H54 (cell line): ENCODE data around the gene IFT80.

Source experiments
- DNase-seq: peaks from one replicate; pipeline ENCODE4 v3.0.0; 2011; ENCODE audit warnings: low spot score, mixed read lengths; ENCODE audit not compliant: insufficient read length
- FAIRE-seq: peaks from 3 replicates; lab custom pipeline; 2011; peaks lifted over from hg19 to GRCh38; lab: Jason Lieb, UNC
- POLR2A ChIP-seq: IDR thresholded peaks from 2 replicates; pipeline ENCODE4 v1.6.1; 2011; ENCODE audit warnings: low read depth, mild to moderate bottlenecking, low read length

Gene IFT80

DNA sequence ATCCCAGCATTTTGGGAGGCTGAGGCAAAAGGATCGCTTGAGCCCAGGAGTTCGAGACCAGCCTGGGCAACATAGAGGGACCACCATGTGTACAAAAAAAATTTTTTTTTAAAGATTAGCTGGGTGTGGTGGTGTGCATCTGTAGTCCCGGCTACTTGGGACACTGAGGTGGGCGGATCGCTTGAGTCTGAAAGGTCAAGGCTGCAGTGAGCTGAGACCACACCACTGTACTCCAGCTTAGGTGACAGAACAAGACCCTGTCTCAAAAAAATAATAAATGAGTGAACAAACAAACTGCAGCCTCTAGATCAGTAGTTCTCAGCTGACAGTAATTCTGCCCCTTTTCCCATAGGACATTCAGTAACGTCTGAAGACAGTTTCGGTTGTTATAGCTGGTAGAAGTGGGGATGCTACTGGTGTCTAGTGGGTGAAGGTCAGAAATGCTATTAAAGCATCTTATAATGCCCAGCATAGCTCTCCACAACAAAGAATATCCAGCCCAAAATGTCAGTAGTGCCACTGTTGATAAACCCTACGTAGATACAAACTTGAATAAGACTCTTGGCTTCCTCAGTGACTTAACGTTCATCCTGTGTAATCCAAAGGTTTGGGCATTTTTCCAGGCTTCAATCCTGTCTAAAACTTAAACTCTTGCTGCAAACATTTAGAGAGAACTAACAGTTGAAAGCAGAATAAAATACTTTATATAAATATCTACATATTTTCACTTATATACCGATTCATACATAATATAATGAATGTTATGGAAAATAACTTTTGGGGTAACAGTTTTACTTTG, 11.0 kb upstream of the IFT80 start:
- TF ChIP-seq POLR2A = no peak
- FAIRE-seq = peak; percentile 33
- no peak for DNase-seq

DNA sequence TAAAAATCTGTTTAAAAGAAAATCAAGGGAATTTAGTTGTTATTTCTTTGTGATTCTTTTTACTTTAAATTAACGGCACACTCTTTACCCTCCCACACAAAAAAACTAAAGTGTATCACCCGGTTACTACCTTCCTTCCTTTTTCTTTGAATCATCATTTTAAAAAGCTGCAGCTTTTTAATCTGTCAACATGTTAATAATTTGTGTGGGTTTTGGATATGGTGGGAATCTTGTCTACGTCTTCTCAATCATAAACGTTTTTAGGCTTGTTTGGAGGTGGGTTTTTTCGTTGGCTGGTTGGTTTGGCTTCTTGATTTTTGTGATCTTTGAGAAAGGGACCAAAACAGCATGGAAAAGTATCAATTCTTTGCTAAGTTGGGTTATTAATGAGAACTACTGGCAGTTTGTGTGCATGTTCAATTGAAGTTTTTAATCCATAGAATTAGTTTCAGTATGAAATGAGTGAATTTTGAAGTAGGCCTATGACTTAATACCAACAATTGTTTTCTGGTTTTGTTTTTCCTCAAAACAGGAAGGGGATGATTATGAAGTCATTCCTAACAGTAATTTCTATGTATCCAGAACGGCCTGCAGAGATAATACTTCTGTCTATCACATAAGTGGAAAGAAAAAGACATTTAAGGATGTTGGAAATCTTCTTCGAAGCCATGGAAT, 4.9 kb upstream of the IFT80 start:
- FAIRE-seq = no peak
- DNase-seq = no peak
- TF ChIP-seq POLR2A = no peak

DNA sequence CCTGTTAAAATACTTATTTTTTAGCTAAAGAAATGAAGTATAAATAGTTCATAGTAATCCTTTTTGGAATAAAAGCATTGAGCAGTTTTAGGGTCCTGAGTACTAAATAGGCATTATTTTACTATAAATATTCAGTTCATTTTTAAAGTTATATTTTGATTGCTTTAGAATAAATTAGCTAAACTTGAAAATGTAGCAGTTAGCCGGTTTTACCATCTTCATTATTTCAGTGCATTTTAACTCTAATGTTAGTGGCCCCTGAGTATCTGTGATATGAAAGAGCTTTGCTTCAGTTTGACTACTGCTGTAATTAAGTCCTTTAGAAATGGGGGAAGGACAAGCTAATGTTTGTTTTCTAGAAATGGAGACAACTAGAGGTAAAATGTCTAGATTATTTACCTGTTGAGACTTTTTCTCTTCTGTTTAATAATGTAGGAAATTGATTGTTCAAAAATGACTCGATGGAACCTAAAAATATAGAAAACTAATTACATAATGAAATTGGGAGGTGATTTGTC, 4.1 kb upstream of the IFT80 start:
- DNase-seq (no peak), FAIRE-seq (peak; percentile 43)
- TF ChIP-seq POLR2A = no peak

DNA sequence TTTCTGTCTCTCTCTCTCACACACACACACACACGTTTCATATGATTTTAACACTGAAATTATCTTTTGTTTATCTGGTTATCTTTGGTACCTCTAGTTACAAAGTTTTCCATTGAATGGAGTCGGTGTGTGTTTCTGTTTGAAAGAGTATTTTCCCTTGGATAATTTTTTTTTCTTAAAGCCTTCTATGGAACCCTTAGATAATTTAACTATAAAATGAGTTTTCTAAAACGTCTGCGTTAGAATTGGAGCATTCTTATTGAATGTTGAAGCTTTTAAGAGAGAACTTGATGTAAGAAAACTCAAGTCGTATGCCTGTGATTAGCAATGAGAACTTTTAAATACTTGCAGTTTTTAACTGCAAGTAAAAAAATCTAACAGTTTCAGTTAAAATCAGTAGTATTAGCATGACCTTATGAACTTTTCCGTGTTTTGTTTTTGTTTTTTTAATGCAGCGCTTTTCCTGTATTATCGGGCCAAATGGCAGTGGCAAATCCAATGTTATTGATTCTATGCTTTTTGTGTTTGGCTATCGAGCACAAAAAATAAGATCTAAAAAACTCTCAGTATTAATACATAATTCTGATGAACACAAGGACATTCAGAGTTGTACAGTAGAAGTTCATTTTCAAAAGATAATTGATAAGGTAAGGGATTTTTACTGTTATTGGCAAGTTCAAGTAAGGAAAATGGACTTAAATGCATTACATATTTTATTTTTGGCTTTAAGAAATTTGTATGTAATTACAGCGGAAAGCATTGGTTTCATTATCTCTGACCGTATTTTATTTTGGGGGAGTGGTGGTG, 3.4 kb upstream of the IFT80 start:
- FAIRE-seq (no peak), DNase-seq (no peak)
- no peak for TF ChIP-seq POLR2A

DNA sequence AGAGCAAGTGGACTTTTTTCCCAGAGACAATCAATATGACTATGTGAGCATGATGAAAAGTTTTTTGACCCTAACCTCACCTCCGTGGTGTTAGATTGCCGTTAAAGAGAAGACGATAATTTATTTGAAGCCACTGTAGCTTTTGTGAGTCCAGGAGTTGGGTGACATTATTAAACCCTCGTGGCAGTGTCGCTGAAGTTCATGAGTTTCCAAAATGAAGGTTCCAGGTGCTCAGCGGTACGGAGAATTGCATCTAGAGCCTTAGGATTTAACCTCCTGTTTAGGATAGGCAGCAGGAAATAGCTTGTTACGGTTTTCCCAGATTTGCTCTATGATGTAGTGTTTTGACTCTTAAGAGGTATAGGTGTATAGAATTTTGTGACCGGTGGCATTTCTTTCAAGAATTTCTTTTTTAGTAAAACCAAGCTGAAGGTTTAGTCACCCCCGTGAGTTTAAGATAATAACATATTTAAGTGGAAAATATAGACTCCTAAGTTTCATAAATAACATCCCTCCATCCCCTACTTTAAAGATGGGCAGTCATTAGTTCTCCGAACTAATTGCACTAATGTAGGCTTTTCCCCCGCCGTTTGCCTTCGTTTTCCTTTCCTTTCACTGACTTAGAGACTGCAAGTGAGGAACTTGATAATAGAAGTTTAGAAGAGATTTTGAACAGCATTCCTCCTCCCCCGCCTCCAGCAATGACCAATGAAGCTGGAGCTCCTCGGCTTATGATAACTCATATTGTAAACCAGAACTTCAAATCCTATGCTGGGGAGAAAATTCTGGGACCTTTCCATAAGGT, 2.5 kb upstream of the IFT80 start:
- FAIRE-seq (peak; percentile 65), DNase-seq (no peak)
- no peak for TF ChIP-seq POLR2A

DNA sequence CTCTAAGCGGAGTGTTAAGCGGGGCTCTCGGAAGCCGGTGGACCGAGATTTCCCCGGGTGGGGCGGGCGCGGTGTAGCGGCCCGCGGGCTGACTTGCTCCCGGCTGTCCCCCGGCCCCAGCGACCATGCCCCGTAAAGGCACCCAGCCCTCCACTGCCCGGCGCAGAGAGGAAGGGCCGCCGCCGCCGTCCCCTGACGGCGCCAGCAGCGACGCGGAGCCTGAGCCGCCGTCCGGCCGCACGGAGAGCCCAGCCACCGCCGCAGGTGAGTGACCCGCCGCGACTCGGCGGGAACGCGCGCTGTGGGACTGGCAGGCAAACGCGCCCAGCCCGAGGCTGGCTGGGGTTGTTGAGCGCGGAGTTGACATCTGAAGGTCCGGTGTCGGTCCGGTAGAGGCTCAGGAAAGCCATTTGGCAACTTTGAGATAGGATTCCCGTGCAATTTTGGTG, 1.7 kb upstream of the IFT80 start:
- no peak for FAIRE-seq
- no peak for TF ChIP-seq POLR2A
- DNase-seq = no peak

DNA sequence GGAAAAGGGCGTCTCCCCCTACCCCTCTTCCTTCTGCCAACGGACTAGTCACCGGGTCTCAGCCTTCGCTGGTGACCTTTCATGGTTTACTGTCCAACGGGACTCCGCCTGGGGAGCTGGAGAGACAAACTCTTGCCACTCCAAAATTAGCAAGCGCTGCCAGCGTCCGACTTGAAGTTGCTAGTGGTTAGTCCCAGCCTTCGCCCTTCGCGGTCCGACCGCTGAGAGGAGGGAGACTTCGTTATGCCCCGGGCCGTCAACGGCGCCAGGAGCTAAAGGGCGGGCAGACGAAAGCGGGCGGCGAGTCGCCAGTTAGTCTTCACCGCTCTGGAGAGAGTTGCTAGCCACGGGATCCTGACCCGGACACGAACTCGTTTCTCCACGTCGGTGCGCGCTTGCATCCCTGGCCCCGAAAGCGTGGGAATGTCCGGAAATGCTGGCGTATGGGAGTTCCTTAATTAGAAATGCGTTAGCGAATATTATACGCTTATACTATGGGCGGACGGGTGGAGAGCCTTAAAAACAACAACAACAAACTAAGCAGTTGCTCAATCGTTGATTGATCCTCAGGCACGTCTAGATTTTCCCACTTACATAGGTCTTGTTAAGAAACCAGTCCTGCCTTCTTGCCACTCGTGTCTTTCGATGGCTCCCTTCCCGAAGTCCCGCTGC, 1.1 kb upstream of the IFT80 start:
- DNase-seq = no peak
- no peak for FAIRE-seq
- TF ChIP-seq POLR2A = no peak

DNA sequence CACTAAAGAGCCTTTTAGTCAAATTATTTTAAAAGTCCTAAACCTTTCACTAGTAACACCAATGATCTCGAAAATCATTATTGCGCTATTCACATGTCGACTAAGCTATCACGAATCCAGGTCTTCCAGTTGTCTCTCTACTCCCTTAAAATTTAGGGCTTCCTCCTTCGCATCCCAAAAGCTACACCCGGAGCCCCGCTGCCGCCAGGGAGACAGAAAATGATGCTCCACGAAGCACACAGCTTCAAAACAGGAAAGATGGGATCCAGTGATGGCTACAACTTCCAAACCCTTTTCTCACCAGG, 253 bp downstream of the IFT80 start:
- no peak for TF ChIP-seq POLR2A
- DNase-seq (no peak), FAIRE-seq (no peak)

DNA sequence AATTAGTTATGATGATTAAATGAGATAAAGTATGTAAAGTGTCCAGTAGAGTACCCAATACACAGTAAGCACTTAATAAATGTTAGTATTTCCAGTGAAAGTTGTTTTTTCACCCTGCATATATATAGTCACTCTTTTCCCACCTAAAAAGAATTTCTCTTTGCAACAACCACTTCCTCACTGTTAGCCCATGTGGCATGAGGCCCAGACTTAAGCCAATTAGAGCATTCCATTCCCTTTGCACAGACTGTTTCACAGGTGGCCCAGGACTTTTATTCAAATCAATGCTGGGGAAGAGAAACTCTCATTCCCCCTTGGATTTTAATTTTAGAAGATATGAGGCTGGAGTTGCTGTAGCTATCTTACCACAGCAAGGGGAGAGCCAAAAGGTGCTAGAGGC, 3.7 kb downstream of the IFT80 start:
- TF ChIP-seq POLR2A = no peak
- DNase-seq (no peak), FAIRE-seq (peak; percentile 96)

DNA sequence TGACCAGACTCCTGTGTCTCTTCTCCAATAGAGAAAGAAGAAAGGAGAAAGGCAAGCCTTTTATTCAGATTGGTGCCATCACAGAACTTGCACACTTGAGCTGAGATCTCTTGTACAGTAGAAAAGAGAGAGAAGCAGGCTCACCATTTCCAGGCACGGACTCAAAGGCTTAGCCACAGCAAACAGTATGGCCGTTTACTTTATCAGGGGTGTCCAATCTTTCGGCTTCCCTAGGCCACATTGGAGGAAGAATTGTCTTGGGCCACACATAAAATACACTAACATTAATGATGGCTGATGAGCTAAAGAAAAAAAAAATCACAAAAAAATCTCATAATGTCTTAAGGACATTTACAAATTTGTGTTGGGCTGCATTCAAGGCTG, 5.0 kb downstream of the IFT80 start:
- FAIRE-seq = no peak
- TF ChIP-seq POLR2A = no peak

DNA sequence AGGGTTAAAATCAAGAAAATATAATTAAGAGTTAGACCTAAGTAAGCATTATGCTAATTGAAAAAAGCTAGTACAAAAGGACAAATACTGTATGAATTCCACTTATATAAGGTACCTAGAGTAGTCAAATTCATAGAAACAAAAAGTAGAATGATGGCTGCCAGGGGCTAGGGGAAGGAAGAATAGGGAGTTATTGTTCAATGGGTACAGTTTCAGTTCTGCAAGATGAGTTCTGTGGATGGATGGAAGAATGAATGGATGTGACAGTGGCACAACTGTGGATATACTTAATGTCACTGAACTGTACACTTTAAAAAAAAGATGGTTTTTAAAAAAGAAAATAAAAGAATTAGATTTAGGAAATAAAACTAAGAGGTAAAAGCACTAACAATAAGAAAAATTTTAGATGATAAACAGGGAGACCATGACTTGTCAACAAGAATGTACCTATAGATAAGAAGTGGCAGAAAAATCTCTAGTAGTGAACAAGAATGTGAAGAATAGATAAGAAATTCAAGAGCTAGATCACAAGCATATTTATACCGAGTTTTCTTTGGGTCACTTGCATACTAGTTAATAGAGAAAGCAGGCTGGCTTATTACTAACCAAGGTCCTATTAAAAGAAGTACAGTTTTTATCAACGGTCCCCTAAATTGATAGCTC, 5.5 kb downstream of the IFT80 start:
- no peak for TF ChIP-seq POLR2A
- FAIRE-seq (no peak), DNase-seq (no peak)

More for the DNA sequence above, 5.0 kb downstream of the IFT80 start:
- DNase-seq = no peak

DNA sequence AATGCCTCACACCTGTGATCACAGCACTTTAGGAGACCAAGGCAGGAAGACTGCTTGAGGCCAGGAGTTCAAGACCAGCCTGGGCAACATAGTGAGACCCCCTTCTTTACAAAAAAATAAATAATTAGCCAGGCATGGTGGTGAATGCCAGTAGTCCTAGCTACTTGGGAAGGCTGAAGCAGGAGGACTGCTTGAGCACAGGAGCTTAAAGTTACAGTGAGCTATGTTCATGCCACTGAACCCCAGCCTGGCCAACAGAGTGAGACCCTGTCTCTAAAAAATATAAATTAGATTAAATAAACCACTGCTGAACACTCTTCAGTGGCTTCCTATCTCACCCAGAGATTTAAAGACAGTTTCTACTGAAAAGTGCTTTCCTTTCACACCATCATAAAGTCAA, 6.2 kb downstream of the IFT80 start:
- FAIRE-seq = no peak
- no peak for DNase-seq
- no peak for TF ChIP-seq POLR2A

DNA sequence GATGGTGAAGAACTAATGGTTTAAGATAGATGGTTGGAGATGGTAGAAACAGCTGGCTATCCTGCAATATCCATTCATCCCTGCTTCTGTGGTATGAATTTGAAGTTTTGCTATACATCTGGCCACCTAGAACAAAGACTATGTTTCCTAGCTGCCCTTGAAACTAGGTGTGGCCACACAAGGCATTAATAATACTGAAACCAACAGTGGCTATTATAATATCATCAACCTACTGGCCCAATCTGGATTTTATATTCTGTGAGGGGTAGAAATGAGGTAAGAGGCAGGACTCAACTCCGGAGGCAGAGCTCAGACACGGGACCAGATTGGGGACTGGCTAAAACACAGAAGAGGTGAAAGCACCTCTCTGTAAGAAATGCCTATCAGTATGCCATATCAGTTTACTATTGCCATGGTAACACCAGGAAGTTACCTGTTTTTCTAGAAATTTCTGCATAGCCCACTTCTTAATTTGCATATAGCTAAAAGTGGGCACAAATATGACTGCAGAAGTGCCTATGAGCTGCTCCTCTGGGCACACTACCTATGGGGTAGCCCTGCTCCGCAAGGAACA, 8.4 kb downstream of the IFT80 start:
- FAIRE-seq = no peak
- no peak for TF ChIP-seq POLR2A
- DNase-seq = no peak
